ENCODE measurements around the gene ERCC5.
A peak's percentile ranks its signal among the peaks of the same experiment; 100 is the strongest.

The ERCC5 gene

DNA sequence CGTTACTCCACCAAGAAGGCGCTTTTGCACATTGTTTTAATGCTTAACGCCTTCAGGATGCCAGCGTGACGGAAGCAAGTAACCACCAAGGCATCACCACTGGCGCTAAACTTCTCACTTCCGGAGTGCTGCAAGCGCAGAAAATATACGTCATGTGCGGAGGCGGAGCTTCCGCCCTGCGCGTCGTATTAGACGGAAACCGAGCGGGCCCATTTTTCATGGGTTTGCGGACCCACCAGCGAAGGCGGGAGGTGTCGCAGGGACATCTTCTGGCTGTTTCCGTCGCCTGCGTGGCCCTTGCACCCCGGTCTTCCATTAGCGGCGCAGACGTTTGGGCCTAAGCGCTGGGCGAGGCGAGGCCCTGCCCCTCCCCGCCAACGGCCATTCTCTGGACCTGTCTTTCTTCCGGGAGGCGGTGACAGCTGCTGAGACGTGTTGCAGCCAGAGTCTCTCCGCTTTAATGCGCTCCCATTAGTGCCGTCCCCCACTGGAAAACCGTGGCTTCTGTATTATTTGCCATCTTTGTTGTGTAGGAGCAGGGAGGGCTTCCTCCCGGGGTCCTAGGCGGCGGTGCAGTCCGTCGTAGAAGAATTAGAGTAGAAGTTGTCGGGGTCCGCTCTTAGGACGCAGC lies at the start of gene ERCC5:
ERCC5 (plus strand) TSS at position 403 of the 631 bp plus-strand sequence. CDS start 235 bp downstream, outside the sequence.
- peak; percentile 97 for DNase-seq (ENCODE audit: low spot score)

DNA sequence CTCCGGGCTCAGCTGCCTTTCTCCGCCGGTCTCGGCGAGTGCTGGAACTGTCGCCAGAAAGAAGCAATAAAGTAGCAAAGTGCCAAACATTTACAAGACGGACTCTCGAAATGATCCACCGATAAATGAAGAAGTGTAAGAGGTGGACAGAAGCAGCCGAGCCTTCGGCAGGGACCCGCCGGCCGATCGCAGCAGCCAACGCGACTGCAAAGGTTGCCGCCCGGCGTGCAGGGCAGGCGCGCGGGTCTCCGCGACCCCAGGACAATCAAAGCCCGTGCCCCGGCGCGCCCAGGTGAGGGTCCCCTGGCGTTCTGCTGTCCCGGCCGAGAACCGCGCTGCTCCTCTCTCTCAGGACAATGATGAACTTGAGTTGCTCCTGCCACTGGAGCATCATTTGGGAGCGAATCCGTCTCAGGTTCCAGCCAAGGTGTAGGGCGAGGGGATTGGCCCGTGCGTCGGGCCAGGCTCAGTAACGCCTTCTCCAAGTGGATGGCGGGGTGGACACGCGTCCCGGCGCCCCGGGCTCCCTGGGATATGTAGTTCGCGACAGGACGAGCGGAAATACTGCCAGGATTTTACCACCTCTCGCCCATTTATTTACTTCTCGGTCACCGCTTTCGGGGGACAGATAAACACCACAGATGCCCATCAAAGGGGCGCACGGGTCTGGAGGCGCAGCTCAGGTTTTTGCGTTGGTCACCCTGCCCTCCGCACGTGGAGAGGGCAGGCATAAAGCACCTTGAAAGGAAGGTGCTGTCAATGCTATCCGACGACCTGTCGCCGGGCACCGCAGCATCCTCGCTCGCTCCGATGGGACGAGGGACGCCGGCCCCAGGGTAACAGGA lies 47.0 kb upstream of the ERCC5 start, which contains the start of the genes BIVM and POGLUT2:
BIVM (plus strand) TSS at position 539 of the 845 bp plus-strand sequence. CDS start 8,149 bp downstream, outside the sequence.
POGLUT2 (minus strand) TSS at position 396 of the 845 bp plus-strand sequence; CDS start at position 90, 306 bp downstream.
- peak; percentile 93 for DNase-seq (ENCODE audit: low spot score)

DNA sequence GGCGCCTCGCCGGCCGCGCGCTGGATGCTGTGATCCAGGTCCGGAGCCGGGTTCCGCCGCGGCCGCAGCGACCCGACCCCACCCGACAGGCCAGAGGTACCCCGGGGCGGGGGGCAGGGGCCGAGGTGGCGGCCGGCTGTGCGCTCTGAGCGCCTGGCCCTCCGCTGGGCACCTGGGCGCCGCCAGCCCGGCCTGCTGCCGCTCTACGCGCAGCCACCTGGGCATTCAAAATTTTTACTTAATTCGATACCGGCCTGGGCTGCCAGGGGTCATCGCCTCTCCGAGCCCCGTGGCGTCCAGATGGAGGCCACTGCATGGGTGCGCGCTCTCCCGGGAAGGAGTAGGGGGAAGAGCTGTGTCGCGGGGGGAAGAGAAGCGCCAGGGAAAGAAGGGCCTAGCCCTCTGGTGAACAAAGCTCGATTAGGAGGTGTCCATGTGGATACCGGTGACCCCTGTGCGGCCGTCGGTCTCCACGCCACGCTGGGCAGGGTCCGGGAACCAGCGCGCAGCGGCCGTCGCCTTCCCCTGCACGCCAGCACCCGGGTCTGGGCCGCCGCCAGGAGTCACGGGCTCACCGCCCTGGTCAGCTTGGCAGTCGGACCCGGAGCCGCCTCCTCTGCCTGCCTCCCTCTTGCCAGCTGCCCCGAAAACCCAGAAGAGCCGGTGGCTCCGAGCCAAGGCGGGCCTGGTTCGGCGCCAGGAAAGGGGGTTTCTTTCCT lies 46.2 kb upstream of the ERCC5 start:
- DNase-seq (ENCODE audit: low spot score), result no peak

DNA sequence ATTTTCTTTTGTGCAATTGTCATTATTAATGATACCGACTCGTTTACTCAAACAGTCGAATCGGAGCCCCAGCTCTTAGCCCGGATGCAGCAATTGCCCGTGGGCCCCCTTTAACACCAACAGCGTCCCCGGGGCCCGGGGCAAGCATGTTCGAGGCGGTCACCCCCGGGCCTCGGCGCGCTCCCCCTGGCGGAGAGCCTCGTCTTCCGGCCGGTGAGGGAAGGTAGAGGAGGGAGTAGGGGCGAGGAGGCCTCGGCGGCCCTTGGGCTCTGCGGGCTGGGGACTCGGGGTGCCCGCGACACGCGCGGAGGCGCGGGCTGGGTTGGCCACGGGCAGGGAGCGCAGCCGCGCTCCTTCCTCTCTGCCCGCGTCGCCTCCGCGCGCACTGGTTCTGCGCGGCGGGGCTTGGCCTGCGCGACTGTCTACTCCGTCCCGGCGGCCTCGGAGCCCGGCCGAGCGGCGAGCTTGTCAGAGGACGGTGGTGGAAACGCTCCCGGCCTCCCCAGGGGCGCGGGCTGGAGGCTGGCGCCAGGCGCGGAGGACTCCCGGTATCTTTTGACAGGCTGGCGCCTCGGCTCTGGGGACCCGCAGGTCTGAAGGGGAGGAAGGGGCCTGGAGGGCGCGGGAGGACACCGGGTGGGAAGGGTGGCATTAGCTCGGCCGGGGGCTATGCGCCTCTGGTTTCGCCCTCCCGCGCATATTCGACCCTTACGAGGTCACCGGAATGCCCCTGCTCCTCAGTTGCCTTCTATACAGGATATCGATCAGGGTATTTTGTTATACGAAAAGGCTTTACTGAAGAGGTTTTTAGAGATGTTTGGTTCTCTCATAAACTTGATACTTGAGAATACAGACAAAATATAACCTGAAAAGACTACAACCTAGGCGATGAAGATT lies 45.4 kb upstream of the ERCC5 start:
- peak; percentile 92 for DNase-seq (ENCODE audit: low spot score)

DNA sequence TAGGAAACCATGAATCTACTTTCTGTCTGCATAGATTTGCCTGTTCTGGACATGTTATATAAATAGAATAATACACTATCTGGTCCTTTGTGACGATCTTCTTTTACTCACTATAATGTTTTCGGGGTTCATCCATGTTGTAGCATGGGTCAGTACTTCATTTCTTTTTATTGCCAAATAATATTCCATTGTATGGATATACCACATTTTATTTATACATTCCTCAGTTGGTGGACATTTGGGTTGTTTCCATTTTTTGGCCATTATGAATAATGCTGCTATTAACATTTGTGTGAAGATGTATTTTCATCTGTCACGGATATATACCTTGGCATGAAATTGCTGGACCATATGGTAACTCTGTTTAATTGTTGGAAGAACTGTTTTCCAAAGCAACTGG lies 40.2 kb upstream of the ERCC5 start:
- DNase-seq (ENCODE audit: low spot score), result no peak

DNA sequence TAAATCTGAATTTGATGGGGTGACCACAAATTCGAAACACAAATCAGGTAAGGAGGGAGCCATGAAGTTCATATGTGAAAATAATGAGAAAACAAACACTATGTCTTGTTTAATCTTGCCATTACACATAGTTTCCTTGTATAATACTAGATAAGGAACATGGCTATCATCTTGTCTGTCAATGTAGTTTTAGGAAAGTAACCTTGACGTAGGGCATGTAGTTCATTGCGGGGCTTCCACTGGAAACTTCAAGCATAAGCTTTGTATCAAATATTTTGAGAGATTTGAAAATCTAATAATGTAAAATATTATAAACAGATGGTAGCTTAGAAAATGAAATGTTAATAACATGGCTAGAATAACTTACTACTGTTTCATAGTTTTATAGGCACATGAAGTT lies 38.1 kb upstream of the ERCC5 start:
- no peak for DNase-seq (ENCODE audit: low spot score)

DNA sequence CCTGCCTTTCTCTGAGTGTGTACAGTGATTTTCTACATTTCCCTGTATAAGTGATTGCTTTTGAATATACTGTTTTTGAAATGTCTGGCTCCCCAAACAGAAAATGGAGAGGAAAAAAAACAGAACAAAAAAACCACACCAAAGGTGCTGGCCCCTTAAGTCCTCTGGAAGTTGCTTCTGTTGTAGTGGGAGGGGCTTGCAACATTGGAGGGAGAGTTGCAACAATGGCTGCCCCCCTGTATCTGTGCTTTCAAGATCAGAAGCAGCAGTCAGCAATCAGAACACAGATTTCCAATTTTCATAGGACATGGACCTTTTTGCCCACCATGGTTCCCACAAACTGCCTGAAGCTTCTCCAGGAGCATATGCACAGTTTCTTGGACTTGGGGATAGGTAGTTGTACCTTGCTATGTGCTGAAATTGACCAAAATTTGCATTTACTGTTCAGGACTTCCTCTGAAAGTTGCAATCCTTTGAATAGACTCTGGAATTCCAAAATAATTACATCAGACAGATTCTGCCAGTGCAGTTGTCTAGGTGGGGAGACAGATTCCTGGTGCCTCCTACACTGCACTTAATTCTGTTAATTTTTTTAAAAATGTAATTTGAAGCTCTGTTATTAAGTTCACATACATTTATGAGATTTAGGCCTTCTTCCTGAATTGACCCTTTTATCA lies 33.1 kb upstream of the ERCC5 start:
- no peak for DNase-seq (ENCODE audit: low spot score)

DNA sequence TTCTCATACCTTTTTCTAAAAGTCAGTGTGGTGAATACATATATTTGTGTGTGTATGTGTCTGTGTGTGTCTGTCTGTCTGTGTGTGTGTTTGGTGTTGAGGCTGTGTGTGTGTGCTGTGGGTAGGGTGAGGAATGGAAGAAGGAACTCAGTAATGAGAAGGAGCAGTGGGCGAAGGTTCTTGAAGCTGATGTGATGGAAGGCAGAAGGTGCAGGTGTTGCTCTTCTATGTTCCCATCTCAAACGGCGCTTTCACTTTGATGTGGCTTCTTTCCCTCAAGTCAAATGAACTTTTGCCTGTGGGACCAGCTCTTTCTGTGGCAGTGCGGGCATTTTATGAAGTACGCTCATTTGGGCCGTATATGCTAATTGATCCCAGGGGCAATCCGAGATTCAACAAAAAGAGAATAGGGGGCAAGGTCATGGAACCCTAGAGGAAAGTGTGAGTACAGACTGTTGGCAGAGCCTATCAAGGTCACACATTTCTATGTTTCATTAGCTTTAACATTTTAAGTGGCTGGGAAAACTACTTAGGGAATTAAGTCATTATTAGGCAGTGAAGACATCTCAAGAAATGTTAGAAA lies 31.7 kb upstream of the ERCC5 start:
- DNase-seq (ENCODE audit: low spot score), result no peak

DNA sequence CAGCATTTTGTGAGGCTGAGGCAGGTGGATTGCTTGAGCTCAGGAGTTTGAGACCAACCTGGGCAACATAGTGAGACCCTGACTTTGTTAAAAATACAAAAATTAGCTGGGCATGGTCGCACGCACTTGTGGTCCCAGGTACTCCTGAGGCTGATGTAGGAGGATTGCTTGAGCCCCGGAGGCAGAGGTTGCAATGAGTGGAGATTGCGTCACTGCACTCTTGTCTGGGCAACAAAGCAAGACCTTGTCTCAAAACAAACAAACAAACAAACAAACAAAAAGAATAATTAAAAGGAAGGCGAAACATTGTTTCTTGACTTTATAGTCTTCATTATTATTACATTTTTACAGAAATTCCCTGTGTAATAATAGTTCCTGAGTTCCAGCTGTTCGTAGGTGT lies 31.0 kb upstream of the ERCC5 start:
- DNase-seq (ENCODE audit: low spot score), result no peak

DNA sequence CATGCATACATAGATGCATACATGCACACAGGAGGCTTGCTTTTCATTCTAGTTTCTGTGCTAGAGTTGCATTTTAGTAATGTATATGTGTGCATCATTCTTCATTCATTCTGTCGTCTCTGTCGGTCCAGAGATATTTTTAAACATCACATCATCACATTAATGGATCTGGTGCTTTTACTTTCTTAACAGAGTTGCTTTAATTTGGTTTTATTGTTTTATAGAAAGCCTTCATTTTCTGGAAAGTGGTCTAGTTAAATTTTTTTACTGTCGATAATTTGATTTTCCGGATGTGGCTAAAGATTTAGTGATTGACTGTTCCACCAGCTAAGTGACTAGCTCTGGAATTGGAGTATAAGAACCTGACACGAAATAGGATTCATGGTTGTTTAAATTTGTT lies 30.0 kb upstream of the ERCC5 start:
- no peak for DNase-seq (ENCODE audit: low spot score)

DNA sequence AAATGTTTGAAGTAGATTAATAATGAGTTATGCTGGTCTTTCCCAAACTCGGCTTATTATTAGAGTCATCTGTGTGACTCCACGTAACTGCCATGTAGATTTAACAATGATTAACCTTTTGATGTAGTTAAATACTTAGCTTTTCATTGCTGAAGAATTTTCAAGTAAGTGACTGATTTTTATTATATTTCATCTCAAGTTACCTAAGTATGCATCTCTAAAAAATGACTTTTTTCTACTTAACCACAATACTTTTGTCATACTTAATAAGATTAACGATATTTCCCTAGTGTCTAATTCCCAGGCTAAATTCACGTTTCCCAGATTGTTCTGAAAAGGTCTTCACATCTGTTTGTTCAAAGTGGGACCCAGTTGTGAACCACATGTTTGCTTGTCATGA lies 29.1 kb upstream of the ERCC5 start:
- DNase-seq (ENCODE audit: low spot score), result no peak

DNA sequence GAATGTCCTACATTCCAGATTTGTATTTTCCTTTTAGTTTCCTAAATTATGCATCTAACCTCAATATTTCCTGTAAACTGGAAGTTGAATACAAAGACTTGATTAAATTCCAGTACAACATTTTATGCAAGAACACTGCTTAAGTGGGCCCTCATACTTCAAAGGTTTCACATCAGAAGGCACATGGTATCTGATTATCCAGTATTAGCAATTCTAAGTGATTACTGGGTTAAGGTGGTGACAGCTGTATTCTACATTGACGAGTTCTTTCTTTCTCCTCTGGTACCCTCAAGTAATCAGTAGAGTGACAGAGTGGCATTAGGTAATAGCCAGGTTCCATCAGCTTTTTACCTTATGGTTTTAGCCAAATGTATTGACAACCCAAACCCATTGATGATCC lies 28.6 kb upstream of the ERCC5 start:
- no peak for DNase-seq (ENCODE audit: low spot score)

DNA sequence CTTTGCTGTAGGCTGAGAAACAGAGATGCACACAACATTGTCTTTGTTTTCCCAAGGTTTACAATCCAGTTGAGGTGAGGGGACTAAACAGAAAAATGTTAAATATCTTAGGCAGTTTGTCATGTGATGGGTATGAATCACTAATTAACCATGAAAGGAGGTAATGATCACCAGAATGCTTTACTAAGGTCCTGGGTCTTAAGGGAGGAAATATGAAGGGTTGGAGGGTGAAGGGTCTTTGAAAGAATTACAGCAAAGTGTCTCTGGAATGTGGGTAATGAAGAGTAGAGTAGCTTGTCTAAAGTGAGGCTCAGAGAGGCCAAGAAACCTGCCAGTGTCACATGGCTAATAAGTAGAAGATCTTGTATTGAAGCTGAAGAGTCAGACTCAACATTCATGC lies 27.9 kb upstream of the ERCC5 start:
- no peak for DNase-seq (ENCODE audit: low spot score)

DNA sequence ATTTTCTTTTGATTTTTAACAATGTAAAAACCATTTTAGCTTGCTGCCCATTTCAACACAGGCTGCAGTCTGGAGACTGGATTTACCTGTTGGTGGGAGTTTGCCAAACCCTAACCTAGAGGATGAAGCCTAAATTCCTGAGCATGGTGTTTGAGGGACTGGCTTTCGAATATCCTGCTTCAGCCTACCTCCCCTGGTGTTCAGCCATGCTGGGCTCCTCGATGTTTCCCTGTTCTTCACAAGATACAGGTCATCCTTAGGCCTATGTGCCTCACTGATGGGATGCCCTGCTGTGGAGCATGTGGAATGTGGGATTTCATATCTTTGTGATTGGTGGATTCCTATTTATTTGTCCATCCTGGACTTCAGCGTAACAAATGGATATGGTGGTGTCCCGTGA lies 20.4 kb upstream of the ERCC5 start:
- no peak for DNase-seq (ENCODE audit: low spot score)

DNA sequence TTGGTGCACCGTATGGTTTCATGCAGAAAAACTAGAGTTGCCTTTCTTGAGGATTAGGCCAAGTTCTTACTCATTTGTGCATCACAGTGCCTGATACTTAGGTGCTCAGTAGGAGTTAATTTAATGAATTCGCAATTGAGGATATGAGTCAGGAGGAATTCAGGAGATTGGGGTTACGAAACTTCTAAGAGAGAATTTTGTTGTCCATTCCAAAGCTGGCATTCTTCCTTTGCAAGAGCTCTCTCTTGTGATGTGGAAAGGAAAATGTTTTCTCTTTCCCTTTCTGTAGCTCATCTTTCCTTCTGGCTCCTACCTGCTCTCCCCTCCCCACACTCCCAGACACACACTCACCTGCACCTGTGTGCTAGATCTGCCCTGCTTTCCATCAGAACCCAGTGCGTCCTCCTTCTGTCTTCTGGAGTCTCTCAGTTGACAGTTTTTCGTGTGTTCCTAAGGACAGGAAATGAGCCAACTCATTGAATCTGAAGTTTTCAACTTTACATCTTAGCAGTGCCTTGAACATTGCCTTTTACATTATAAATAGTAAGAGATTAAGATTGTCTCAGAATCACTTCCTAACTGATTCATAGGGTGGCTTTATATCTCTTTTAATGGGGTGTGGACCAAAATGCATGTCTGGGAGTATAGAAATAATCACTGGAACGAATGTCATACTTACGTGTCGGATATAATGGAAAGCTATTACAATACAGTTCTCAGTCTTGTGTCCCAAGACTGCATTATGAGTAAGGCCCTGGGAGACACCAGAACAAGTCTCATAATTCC lies 19.7 kb upstream of the ERCC5 start:
- DNase-seq (ENCODE audit: low spot score), result no peak

DNA sequence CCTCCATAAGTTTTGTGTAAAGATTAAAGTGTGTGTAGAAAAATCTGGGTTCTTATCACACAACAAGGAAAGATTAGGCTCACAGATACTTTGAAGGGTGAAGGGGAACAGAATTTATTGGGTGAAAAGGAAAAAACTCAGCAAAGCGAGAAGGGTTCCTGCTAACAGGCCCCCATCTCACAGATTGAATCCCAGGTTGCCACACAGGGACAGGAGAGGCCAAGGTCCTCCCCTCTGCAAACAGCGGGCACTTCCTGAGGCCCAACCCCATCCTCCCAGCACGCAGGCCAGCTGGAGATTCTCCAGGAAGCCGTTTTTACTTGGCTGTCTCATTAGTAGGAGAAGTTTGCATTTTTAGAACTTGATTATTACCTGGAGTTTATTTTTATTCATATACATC lies 15.2 kb upstream of the ERCC5 start:
- no peak for DNase-seq (ENCODE audit: low spot score)

DNA sequence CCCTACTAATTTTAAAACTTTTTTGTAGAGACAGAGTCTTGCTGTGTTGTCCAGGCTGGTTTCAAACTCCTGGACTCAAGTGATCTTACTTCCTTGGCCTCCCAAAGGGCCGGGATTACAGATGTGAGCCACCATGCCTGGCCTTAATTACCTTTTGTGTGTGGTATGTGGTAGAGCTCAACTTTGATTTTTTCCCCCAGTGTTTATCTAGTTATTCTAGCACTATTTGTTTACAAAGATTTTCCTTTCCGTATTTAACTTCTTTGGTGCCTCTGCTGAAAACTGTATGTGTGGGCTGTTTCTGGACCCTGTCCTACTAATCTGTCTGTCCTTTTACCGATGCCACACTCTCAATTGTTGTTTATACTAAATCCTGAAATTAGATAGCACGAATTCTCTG lies 9.4 kb upstream of the ERCC5 start:
- DNase-seq (ENCODE audit: low spot score), result no peak

DNA sequence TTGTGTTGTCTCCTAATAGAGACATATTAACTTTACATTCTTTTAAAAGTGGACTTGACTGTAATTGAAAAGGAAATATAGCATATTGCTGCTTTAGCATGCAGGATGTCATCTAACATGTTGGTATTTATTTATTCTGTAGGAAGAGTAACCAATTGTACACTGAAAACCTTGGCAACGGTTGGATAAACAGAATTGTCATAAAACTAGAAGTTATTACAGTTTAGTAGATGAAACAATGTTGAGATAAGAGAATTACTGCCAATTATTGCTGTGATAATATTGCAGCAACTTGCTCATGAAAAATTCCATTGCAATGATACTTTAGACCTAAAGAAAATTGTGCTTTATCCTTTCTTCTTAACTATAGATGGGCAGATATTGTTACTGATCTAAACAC lies 7.6 kb upstream of the ERCC5 start:
- DNase-seq (ENCODE audit: low spot score), result no peak

DNA sequence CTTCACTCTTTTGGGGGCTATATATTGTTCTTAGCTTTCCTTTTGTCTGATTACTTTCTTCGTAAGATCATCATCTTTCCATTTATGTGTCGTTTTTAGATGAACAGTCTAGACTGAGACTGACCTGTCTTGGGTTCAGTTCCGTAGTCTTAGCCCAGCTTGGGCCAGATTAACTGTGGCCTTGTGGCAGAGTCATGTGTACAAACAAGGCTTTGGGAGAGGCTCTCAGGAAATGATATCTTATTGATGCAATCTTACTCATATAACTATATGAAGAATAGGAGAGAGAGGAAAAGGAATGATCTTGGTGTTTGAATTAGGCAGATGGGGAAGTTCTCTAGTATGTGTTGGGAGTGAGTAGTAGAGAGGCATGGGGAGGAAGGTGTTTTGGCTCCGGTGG lies 6.8 kb upstream of the ERCC5 start:
- DNase-seq (ENCODE audit: low spot score), result no peak

DNA sequence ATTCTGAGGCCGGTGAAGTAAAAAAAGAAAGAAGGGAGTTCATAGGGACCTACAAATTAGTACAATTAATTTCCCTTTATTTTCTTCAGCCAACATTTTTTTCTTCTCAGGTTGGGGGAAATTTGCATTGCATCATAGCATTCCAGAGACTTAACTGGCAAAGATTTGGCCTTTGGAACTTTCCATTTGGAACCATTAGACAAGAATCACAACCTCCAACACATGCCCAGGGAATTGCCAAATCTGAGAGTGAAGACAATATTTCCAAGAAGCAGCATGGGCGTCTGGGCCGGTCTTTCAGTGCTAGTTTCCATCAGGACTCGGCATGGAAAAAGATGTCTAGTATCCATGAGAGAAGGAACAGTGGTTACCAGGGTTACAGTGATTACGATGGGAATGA lies 6.4 kb upstream of the ERCC5 start:
- no peak for DNase-seq (ENCODE audit: low spot score)

Data from left forelimb (tissue), 1 donor.